Measurements from ENCODE around the gene WNK2.

Gene WNK2

GRCh38 chr9:93177676-93178075 is 6.3 kb upstream of the WNK2 start:
- ChIA-PET POLR2A (no interaction called here), CTCF (interaction anchor here (0.7 to 1.1 kb wide), 2 partner anchors 103 to 160 kb away, joined by 3 read pairs; no protein-coding TSS in a partner anchor)
- Histone ChIP-seq H3K9me3 (ENCODE audit: control insufficient read depth, insufficient read depth, low read depth, low read length) (no peaks in the 10 kb centered on the region), H3K36me3 (ENCODE audit: control insufficient read depth in 2 of 2, insufficient read depth in 1 of 2, low read length in 2 of 2) (no peaks in the 10 kb centered on the region), H3K4me3 (ENCODE audit: low read depth, low read length) (no peak overlapping the region), H3K27ac (ENCODE audit: extremely low read depth, low read depth, low read length) (no peak overlapping the region), H3K4me1 (ENCODE audit: control insufficient read depth, insufficient read depth, low read length) (no peaks in the 10 kb centered on the region)
- no peak for TF ChIP-seq ZNF473 (tag by site-specific recombination; IDR thresholded peaks at IDR 0.05)
- TF ChIP-seq ZSCAN23 (tag by site-specific recombination; IDR thresholded peaks at IDR 0.05) = no peak

- POLR2A ChIA-PET = interaction anchor here (0.5 to 0.7 kb wide), 2 partner anchors 55 to 163 kb away, joined by 4 read pairs; no protein-coding TSS in a partner anchor
- CTCF ChIA-PET = interaction anchor here (0.6 to 1.6 kb wide), 4 partner anchors 10 to 123 kb away, joined by 3 to 5 read pairs (median 4); no protein-coding TSS in a partner anchor
- Histone ChIP-seq H3K4me3 (ENCODE audit: low read depth, low read length) (no peak overlapping the region), H3K4me1 (ENCODE audit: control insufficient read depth, insufficient read depth, low read length) (no peaks in the 10 kb centered on the region), H3K36me3 (ENCODE audit: control insufficient read depth in 2 of 2, insufficient read depth in 1 of 2, low read length in 2 of 2) (no peaks in the 10 kb centered on the region), H3K27ac (ENCODE audit: extremely low read depth, low read depth, low read length) (no peak overlapping the region), H3K9me3 (ENCODE audit: control insufficient read depth, insufficient read depth, low read depth, low read length) (no peaks in the 10 kb centered on the region)
- TF ChIP-seq ZNF324 (tag by site-specific recombination; IDR thresholded peaks at IDR 0.05) (no peak), ZNF114 (tag by site-specific recombination; IDR thresholded peaks at IDR 0.05) (no peak), KLF9 (tag by site-specific recombination; IDR thresholded peaks at IDR 0.05; ENCODE audit: low read depth) (no peak), ZNF626 (tag by site-specific recombination; IDR thresholded peaks at IDR 0.05) (no peak), ZNF621 (tag by site-specific recombination; IDR thresholded peaks at IDR 0.05) (no peak), ZNF16 (tag by site-specific recombination; IDR thresholded peaks at IDR 0.05; ENCODE audit: low read depth) (no peak)
Observed at GRCh38 chr9:93178851-93179786, 4.8 kb upstream of the WNK2 start.

DNA sequence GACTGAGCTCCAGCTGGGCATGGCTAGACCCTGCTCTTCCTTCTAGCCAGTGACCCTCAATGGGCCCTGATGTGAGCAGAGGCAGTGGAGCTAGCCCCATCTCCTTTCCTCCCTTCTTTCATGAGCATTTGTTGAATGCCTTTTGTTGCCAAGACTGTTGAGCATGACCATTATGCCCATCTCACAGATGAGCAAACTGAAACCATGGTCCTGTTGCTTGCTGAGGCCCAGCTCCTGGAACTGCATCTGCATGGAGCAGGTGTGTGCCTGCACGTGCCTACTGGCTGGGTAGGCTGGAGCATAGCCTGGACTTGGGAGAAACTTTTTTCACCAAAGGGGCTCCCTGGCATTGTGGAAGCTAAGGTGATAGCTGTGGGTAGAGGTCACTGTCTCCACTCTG is 3.0 kb upstream of the WNK2 start:
- no peaks in the 10 kb centered on the region for H3K9me3 ChIP-seq (ENCODE audit: control insufficient read depth, insufficient read depth, low read depth, low read length)
- H3K4me1 ChIP-seq (ENCODE audit: control insufficient read depth, insufficient read depth, low read length) = no peaks in the 10 kb centered on the region
- ChIA-PET POLR2A (no interaction called here), CTCF (interaction anchor here (0.8 to 1.6 kb wide), 3 partner anchors 8 to 122 kb away, joined by 3 to 5 read pairs (median 4); no protein-coding TSS in a partner anchor)
- H3K4me3 ChIP-seq (ENCODE audit: low read depth, low read length) = no peak overlapping the region
- H3K36me3 ChIP-seq (ENCODE audit: control insufficient read depth in 2 of 2, insufficient read depth in 1 of 2, low read length in 2 of 2) = no peaks in the 10 kb centered on the region
- no peak overlapping the region for H3K27ac ChIP-seq (ENCODE audit: extremely low read depth, low read depth, low read length)
- TF ChIP-seq SP7 (tag by site-specific recombination; IDR thresholded peaks at IDR 0.05) = no peak
- TF ChIP-seq GLI2 (tag by site-specific recombination; IDR thresholded peaks at IDR 0.05; ENCODE audit: borderline replicate concordance, low read depth) = no peak
- TF ChIP-seq ZNF48 (tag by site-specific recombination; IDR thresholded peaks at IDR 0.05) = no peak
- no peak for TF ChIP-seq ZNF214 (tag by site-specific recombination; IDR thresholded peaks at IDR 0.05; ENCODE audit: borderline replicate concordance)
- no peak for TF ChIP-seq IKZF3 (tag by site-specific recombination; IDR thresholded peaks at IDR 0.05)
- TF ChIP-seq, protein P1, sequence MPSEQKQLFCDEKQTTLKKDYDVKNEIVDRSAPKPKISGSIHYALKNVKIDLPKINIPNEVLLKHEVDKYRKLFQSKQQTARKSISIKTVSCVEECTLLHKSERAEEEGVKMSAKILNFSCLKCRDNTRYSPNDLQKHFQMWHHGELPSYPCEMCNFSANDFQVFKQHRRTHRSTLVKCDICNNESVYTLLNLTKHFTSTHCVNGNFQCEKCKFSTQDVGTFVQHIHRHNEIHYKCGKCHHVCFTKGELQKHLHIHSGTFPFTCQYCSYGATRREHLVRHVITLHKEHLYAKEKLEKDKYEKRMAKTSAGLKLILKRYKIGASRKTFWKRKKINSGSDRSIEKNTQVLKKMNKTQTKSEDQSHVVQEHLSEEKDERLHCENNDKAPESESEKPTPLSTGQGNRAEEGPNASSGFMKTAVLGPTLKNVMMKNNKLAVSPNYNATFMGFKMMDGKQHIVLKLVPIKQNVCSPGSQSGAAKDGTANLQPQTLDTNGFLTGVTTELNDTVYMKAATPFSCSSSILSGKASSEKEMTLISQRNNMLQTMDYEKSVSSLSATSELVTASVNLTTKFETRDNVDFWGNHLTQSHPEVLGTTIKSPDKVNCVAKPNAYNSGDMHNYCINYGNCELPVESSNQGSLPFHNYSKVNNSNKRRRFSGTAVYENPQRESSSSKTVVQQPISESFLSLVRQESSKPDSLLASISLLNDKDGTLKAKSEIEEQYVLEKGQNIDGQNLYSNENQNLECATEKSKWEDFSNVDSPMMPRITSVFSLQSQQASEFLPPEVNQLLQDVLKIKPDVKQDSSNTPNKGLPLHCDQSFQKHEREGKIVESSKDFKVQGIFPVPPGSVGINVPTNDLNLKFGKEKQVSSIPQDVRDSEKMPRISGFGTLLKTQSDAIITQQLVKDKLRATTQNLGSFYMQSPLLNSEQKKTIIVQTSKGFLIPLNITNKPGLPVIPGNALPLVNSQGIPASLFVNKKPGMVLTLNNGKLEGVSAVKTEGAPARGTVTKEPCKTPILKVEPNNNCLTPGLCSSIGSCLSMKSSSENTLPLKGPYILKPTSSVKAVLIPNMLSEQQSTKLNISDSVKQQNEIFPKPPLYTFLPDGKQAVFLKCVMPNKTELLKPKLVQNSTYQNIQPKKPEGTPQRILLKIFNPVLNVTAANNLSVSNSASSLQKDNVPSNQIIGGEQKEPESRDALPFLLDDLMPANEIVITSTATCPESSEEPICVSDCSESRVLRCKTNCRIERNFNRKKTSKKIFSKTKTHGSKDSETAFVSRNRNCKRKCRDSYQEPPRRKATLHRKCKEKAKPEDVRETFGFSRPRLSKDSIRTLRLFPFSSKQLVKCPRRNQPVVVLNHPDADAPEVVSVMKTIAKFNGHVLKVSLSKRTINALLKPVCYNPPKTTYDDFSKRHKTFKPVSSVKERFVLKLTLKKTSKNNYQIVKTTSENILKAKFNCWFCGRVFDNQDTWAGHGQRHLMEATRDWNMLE (tag by site-specific recombination; conservative IDR thresholded peaks at IDR 0.05; ENCODE audit: low read depth) = no peak
- TF ChIP-seq ZNF324 (tag by site-specific recombination; IDR thresholded peaks at IDR 0.05) = no peak
- TF ChIP-seq GLIS1 (tag by site-specific recombination; IDR thresholded peaks at IDR 0.05) = no peak
- no peak for TF ChIP-seq ZNF211 (tag by site-specific recombination; IDR thresholded peaks at IDR 0.05; ENCODE audit: low read depth)
- TF ChIP-seq OSR2 (tag by site-specific recombination; IDR thresholded peaks at IDR 0.05) = no peak
- TF ChIP-seq BCL11A (tag by site-specific recombination; IDR thresholded peaks at IDR 0.05; ENCODE audit: low read depth) = no peak
- no peak for TF ChIP-seq ZNF2 (tag by site-specific recombination; IDR thresholded peaks at IDR 0.05)
- TF ChIP-seq ZNF157 (tag by site-specific recombination; IDR thresholded peaks at IDR 0.05) = no peak
- no peak for TF ChIP-seq ZNF843 (tag by site-specific recombination; IDR thresholded peaks at IDR 0.05)
- TF ChIP-seq ZNF146 (tag by site-specific recombination; IDR thresholded peaks at IDR 0.05) = no peak
- TF ChIP-seq HOXD13 (CRISPR knock-in tag; IDR thresholded peaks at IDR 0.05; ENCODE audit: borderline replicate concordance) = no peak
- TF ChIP-seq ZNF707 (tag by site-specific recombination; IDR thresholded peaks at IDR 0.05) = no peak
- no peak for TF ChIP-seq ZBTB48 (tag by site-specific recombination; IDR thresholded peaks at IDR 0.05)
- TF ChIP-seq INSM2 (tag by site-specific recombination; IDR thresholded peaks at IDR 0.05) = no peak

Measured in HEK293 (cell line).